Choroid plexus epithelial cell (primary cell): ENCODE measurements around the gene PPFIA1.
A peak's percentile ranks its signal among the peaks of the same experiment; 100 is the strongest.

ENCODE experiments used
- DNase-seq: peaks from one replicate; pipeline ENCODE4 v3.0.0-alpha.2; 2010; ENCODE audit warnings: low read depth
- H3K4me3 ChIP-seq: 2 replicates; pipeline ENCODE4 v1.5.1; 2011; ENCODE audit warnings: low read depth, mild to moderate bottlenecking, control low read depth, low read length, moderate library complexity
- TF ChIP-seq, protein P1 (sequence below): conservative IDR thresholded peaks from 2 replicates; pipeline ENCODE4 v1.5.1; 2011; ENCODE audit warnings: low read depth, mild to moderate bottlenecking, control low read depth, inconsistent platforms, low read length, moderate library complexity

The PPFIA1 gene

GRCh38 chr11:70303070-70303469, 32.6 kb downstream of the PPFIA1 start:
- no peak overlapping the region for H3K4me3 ChIP-seq

GRCh38 chr11:70304208-70304603, 33.7 kb downstream of the PPFIA1 start:
- no peak overlapping the region for H3K4me3 ChIP-seq
- TF ChIP-seq, protein P1, sequence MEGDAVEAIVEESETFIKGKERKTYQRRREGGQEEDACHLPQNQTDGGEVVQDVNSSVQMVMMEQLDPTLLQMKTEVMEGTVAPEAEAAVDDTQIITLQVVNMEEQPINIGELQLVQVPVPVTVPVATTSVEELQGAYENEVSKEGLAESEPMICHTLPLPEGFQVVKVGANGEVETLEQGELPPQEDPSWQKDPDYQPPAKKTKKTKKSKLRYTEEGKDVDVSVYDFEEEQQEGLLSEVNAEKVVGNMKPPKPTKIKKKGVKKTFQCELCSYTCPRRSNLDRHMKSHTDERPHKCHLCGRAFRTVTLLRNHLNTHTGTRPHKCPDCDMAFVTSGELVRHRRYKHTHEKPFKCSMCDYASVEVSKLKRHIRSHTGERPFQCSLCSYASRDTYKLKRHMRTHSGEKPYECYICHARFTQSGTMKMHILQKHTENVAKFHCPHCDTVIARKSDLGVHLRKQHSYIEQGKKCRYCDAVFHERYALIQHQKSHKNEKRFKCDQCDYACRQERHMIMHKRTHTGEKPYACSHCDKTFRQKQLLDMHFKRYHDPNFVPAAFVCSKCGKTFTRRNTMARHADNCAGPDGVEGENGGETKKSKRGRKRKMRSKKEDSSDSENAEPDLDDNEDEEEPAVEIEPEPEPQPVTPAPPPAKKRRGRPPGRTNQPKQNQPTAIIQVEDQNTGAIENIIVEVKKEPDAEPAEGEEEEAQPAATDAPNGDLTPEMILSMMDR, result no peak
- no peak for DNase-seq

More at GRCh38 chr11:70303070-70303469, 32.6 kb downstream of the PPFIA1 start:
- TF ChIP-seq, protein P1, result no peak
- DNase-seq, result no peak

GRCh38 chr11:70305501-70305900, 35.0 kb downstream of the PPFIA1 start:
- DNase-seq, result no peak
- TF ChIP-seq, protein P1, result no peak

DNA sequence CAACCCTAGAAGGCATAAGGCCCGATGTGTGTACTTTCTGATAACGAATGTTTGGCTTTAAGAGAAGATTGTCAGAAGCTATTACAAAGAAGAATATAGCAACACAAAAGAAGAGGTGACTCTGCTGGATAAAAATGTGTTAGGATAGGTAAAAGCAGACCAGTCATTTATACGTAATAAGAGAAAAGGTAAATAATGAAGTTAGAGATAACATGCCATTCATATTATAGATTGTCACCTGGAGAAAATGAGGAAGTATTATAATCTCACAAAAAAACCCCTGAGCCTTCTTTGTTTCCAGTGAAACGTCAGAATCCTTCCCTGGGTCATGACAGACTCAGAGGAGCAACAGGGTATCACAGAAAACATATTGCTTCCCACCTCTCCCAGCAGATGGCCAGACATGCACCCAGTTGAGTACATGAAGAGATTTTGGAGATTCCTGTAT, 36.1 kb downstream of the PPFIA1 start:
- no peak for DNase-seq
- TF ChIP-seq, protein P1, result peak; percentile 24
- no peak overlapping the region for H3K4me3 ChIP-seq

More at GRCh38 chr11:70305501-70305900, 35.0 kb downstream of the PPFIA1 start:
- no peak overlapping the region for H3K4me3 ChIP-seq

GRCh38 chr11:70307176-70307575, 36.7 kb downstream of the PPFIA1 start:
- peak; percentile 60 for DNase-seq
- no peak overlapping the region for H3K4me3 ChIP-seq
- TF ChIP-seq, protein P1, result no peak

GRCh38 chr11:70311616-70312015, 41.1 kb downstream of the PPFIA1 start:
- TF ChIP-seq, protein P1, result no peak
- no peak overlapping the region for H3K4me3 ChIP-seq
- no peak for DNase-seq
